ENCODE data around the gene KMT2E.
"Not testable (repeated sequence)": the region's sequence is repeated elsewhere in the genome, so short reads cannot be mapped to it uniquely, and the experiment has no call there.

KMT2E gene

DNA sequence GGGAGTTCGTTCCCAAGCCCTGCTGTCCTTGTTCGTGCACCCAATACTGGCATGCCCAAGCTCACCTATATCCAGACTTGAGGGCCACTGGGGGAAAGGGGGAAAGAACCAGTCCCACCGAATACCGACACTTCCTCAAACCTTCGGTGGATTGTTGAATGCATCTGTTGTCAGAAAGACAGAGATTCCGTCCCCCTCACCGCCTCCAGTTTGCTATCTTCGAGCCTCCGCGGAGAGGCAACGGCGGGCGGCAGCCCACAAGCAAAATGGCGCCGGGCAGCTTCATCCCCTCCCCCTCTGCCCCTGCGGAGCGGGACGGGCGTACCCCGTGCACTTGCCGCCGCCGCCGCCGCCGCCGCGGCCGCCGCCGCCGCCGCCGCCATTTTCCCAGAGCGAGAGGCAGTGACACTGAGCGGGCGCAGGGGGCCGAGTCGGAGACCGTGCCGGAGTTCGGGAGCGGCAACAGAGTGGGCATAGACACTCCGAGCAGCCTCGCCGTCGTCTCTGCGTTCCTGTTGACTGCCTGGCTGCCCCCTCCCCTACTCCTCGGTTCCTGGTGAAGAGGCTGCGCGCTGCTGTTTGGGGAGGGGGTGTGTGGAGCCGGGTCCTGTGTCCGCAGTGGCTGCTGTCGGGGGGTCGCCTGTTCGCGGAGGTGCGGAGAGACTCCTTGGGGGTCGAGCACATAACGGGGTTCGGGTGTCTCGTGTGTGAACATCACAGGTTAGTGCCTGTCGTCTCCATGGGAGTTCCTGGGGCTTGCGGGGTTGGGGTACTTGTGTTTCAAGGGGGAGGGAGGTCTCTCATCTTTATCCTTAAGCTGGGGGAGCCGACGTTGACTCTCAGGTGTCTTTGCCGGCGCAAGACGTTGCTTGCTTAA is at the start of gene KMT2E:
KMT2E (plus strand) TSS at position 390 of the 877 bp plus-strand sequence. CDS start 26,748 bp downstream, outside the sequence.
- peak; percentile 82 to 90 for DNase-seq

DNA sequence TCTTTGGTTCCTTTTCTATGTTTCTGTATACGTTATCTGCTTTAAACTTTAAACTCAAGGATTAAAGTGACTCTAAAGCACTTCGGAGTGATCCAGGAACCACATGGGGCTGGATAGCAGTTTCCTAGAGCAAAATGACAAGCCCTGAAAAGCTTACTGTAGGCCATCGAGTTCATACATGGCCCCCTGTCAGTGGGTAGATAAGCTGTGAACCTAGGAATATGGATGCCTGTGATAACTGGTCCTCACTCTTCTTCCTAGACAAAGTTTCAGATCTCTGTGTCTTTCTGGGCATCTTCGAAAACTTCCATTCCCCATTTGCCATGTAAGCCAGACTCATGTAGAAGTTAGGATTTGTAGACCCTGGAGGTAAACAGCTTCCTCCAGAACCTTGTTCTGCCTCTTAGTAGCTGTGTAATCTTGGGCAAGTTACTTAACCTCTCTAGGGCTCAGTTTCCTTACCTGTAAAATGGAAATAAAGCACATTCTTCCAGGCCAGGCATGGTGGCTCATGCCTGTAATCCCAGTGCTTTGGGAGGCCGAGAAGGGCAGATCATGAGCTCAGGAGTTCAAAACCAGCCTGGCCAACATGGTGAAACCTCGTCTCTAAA is 49.3 kb upstream of the KMT2E start:
- DNase-seq: no peak

GRCh38 chr7:104966022-104966421 is 48.0 kb upstream of the KMT2E start:
- no peak for DNase-seq

GRCh38 chr7:104967088-104967487 is 46.9 kb upstream of the KMT2E start:
- DNase-seq: no peak

- no peak for DNase-seq
Observed at GRCh38 chr7:104967595-104967994, 46.4 kb upstream of the KMT2E start.

- no peak for DNase-seq
Observed at GRCh38 chr7:104968648-104969047, 45.4 kb upstream of the KMT2E start.

DNA sequence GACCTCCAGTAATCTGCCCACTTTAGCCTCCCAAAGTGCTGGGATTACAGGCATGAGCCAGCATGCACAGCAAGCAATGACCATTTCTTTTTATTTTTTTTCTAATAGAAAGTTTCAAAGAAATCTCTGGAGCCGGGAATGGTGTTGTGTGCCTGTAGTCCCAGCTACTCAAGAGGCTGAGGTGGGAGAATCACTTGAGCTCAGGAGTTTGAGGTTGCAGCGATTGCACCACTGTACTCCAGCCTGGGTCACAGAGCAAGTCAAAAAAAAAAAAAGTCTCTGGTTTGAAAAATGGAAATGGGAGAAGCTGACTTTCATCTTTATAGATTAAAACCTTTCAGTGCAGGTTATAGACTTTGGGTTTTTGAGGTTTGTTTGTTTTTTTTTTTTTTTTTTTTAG is 44.8 kb upstream of the KMT2E start:
- no peak for DNase-seq

DNA sequence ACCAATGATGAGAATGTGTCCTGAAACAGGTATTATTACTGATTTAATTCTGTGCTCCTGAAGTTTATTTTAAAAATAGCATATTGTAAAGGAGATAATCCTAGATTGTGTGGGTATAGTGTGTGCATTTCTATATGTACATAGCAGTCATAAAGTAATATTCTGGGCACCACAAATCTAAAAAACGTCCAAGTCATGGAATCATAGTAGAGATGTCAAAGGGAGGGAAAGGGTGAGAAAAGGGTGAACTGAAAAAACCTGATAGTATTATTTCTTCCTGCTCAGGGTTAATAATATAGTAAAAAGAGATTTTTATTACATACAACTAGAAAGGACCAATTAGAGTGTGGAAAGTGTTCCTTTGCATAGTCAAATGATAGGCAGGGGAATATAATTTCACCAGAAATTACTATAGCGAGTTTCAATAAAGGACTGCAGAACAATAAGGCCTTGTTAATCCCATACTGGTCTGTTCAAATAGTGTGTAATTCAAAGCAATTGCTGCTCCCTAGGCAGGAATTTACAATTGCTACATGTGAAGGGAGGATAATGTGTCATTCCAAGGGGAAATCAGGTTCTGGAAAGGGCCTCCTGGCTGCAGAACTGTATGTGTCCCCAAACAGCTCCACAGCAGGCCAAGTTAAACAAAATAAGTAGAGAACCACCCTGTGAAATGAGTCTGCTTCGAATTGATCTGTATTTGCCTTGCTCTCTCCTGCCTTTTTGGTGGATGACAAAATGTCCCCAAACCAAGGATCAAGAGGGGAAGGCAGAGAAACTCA is 42.5 kb upstream of the KMT2E start:
- DNase-seq: peak; percentile 49 to 71

DNA sequence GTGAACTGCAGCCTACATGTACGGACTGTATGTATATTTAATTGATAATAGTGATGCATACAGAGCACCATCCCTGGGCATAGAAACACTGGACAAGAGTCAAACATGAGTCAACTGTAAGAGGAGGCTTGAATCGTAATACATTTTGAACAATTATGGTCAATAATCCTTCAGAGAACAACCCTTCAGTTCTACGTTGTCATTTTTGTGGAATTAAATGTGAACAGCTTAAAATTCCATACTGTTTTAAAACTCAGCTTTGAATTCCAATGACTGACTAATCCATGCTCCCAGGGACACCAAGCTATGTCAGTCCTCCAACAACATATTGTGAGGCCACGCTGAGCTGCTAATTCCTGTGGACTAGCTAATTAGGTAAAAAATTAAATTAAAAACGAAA is 41.5 kb upstream of the KMT2E start:
- DNase-seq: no peak

GRCh38 chr7:104973227-104973626 is 40.8 kb upstream of the KMT2E start:
- no peak for DNase-seq

GRCh38 chr7:104973909-104974415 is 40.0 kb upstream of the KMT2E start:
- DNase-seq: no peak

GRCh38 chr7:104975553-104975952 is 38.5 kb upstream of the KMT2E start:
- not testable (repeated sequence) for DNase-seq

- no peak for DNase-seq
Observed at GRCh38 chr7:104976966-104977636, 36.9 kb upstream of the KMT2E start.

DNA sequence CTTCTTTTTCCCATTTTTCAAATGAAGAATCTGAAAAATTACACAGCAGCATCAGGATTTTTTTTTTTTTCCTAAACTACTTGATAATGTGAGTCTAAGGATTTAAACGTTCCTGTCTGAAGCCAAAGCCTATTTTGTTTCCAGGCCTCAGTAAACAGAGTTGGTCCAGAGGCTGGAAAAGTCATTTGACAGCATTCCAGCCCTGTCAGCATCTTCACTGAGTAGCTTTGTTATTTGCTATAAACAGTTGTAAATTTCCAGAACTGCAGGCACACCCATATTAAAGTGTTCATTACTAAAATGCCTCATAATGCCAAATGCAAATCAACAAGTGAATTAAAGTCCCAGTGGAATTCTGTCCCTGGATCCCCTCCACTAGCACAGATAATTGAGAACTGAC is 35.5 kb upstream of the KMT2E start:
- DNase-seq: no peak

DNA sequence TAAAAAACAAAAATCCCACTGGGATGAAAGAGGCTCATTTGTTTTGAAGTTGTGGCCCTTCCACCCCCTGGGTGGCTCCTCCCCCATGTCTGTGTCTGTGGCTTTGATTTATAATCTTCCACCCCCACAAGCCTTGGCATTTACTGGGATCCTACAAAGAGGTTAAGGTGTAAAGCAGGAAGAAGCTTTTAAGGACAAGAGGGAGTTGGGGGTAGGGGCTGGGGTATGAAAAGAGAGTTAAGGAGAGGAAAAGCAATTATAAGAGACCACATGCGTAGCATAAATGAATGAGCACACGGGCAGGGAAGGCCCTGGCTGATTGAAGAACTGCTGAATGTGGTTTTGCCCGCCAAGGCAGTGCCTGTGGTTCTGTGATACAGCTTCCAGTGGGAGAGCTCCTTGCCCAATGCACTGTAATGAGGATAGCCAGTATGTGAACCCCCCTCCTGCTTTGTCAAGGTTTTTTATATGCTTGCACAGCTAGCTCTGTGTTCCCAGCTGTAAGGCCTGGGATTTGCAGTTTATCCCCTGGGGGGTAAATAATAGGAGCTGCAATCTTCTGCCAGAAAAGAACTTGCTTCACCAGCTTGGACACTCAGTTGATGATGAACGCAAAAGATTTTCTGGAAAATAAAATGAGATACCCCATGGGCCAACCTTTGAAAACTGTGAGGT is 34.7 kb upstream of the KMT2E start:
- DNase-seq: peak in 1 of 2 experiments; percentile 34

DNA sequence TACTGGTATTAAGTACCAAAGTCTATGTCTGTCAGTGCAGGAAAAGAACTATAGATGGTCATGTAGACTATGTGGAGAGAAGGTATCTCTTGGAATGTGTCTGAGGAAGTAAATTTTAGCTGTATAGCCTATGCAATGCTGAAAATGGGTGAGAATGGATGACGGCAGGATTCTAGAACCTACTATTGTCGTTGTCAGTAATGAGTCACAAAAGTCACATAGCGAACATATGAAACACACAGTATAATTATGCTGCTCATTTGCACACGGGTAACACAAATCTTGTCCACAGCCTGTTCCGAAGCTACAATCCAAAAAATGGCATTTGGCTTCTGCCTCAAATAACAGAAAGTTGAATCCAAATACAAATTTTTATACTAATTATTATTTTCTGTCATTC is 33.6 kb upstream of the KMT2E start:
- no peak for DNase-seq

DNA sequence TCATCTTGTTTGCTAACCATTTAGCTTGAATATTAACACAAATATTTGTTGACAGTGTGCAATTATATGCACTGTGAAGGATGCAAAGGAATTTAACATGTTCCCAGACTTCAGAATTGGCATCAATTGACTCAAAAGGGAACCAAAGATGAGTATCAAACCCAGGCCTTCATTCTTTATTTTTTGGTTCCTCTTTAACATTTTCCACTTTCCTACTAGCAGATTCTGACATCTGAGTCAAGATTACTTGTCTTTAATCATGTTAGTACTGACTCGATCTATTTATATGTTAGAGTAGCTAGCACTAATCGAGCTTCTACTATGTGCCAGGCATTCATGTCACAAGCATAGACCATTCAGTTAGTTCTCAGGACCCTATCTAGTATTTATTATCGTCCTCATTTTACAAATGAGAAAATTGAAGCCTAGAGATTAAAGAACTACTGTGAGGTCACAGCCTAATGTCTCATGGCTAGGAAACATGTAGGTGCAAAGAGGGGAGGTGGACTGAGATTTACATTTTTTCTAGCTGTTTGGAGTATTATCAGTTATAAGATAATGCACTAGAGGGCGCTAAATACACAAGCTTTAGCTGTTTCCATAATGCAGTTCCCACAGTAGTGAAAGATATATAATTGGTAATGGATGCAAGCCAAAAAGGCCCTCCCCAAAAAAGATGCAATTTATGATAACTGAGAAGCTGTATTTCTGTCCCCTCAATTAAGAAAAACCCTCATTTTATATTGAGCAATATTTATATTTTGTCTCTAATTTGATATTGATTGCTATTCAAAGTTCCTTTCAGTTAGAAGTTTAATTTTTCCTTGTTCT is 32.9 kb upstream of the KMT2E start:
- peak; percentile 56 to 79 for DNase-seq

DNA sequence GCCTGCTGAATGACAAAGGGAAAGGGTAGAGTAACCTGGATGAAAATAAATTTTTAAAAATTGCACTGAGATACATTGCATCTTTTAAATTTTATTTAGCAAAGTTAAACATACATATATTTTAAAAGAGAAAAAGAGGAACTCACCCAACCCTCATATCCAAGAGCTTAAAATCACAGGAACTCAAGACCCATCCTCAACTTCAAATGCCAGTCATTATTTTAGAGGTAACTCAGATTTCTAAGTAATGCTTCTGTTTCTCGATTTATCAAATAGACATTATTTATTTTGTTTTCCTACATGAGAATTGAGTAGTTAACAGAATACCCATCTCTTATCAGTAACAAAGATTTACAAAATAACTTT is 32.4 kb upstream of the KMT2E start:
- no peak for DNase-seq

- DNase-seq: no peak
Observed at GRCh38 chr7:104982308-104983075, 31.5 kb upstream of the KMT2E start.

GRCh38 chr7:104983076-104983577 is 30.9 kb upstream of the KMT2E start:
- peak; percentile 25 to 46 for DNase-seq
